DND-41 (cell line): ENCODE data around the gene PLCB4.

ENCODE experiments used
- CTCF ChIP-seq: IDR thresholded peaks from 2 replicates; pipeline ENCODE4 v1.5.1; 2012; ENCODE audit warnings: borderline replicate concordance, low read length, moderate library complexity, mild to moderate bottlenecking; ENCODE audit not compliant: poor library complexity, severe bottlenecking; ENCODE audit errors: extremely low read depth
- EZH2 ChIP-seq: IDR thresholded peaks from 3 replicates; pipeline ENCODE4 v1.6.1; 2012; ENCODE audit warnings: borderline replicate concordance, low read depth, mild to moderate bottlenecking, moderate library complexity, low read length, inconsistent platforms; ENCODE audit not compliant: severe bottlenecking

- TF ChIP-seq CTCF (no peak), EZH2 (no peak)
These were observed 298.4 kb downstream of the PLCB4 start for GRCh38 chr20:9367328-9367727.
